HG02884 (cell line): ENCODE measurements around the gene LRRC4C.
"Not testable (repeated sequence)": the region's sequence is repeated elsewhere in the genome, so short reads cannot be mapped to it uniquely, and the experiment has no call there.

ENCODE experiments used
- ATAC-seq: cut with Tn5 transposase; IDR thresholded peaks from one replicate; pipeline ENCODE4 v1.9.1; 2021; ENCODE audit warnings: mild to moderate bottlenecking, moderate library complexity; ENCODE audit not compliant: unreplicated experiment

Gene LRRC4C

GRCh38 chr11:41047229-41047628, 412.2 kb downstream of the LRRC4C start:
- no peak for ATAC-seq

- no peak for ATAC-seq
Measured at GRCh38 chr11:41045266-41045665, 414.2 kb downstream of the LRRC4C start.

GRCh38 chr11:41044747-41045146, 414.7 kb downstream of the LRRC4C start:
- no peak for ATAC-seq

- ATAC-seq, result no peak
Measured at GRCh38 chr11:41042688-41043087, 416.8 kb downstream of the LRRC4C start.

GRCh38 chr11:41040474-41040873, 419.0 kb downstream of the LRRC4C start:
- no peak for ATAC-seq

GRCh38 chr11:41039592-41039991, 419.9 kb downstream of the LRRC4C start:
- ATAC-seq, result no peak

GRCh38 chr11:41031551-41032060, 427.8 kb downstream of the LRRC4C start:
- ATAC-seq, result no peak

GRCh38 chr11:41020259-41020658, 439.2 kb downstream of the LRRC4C start:
- ATAC-seq, result no peak

- ATAC-seq, result not testable (repeated sequence)
Measured at GRCh38 chr11:41019666-41020065, 439.8 kb downstream of the LRRC4C start.

GRCh38 chr11:41018224-41018623, 441.2 kb downstream of the LRRC4C start:
- ATAC-seq, result no peak

- no peak for ATAC-seq
Measured at GRCh38 chr11:41010361-41011050, 448.9 kb downstream of the LRRC4C start.

- no peak for ATAC-seq
Measured at GRCh38 chr11:41005986-41006385, 453.5 kb downstream of the LRRC4C start.

GRCh38 chr11:41003339-41004282, 455.8 kb downstream of the LRRC4C start:
- ATAC-seq, result no peak

GRCh38 chr11:40998920-40999319, 460.5 kb downstream of the LRRC4C start:
- ATAC-seq, result no peak

- no peak for ATAC-seq
Measured at GRCh38 chr11:40987776-40988435, 471.5 kb downstream of the LRRC4C start.

GRCh38 chr11:40986320-40986719, 473.1 kb downstream of the LRRC4C start:
- no peak for ATAC-seq

GRCh38 chr11:40975076-40975475, 484.4 kb downstream of the LRRC4C start:
- ATAC-seq, result no peak

GRCh38 chr11:40974186-40974795, 485.2 kb downstream of the LRRC4C start:
- ATAC-seq, result no peak

GRCh38 chr11:40958707-40959106, 500.7 kb downstream of the LRRC4C start:
- no peak for ATAC-seq

GRCh38 chr11:40952479-40952878, 507.0 kb downstream of the LRRC4C start:
- ATAC-seq, result no peak

- no peak for ATAC-seq
Measured at GRCh38 chr11:40938002-40938401, 521.5 kb downstream of the LRRC4C start.
